ENCODE measurements around the gene IRF2. TPM values are rescaled to one million over a fixed set of nuclear protein-coding genes. Genes with fewer than 3 reads are reported as not detected.

The IRF2 gene
- total and polyA plus RNA-seq, 2 of the 8 experiments (the other 6 are each of a cell fraction or from before 2014, with no cell fraction given) = 13.8 to 17.0 TPM

DNA sequence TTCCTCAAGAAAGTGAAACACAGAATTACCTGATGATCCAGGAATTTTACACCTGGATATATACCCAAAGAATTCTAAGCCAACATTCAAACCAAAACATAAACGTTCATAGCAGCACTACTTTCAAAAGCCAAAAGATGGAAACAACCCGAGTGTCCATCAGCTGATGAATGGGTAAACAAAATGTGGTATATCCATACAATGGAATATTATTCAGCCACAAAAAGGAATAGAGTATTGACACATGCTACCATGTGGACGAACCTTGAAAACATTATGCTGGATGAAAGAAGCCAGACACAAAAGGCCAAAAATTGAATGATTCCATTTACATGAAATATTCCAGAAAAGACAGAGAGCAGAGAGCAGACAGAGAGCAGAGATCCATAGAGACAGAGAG, 52.0 kb downstream of the IRF2 start:
- no peak overlapping the region for H2BK20ac ChIP-seq (ENCODE audit: low read length)
- H3K4me1 ChIP-seq (replicated peaks in 1 of 4; ENCODE audit: control insufficient read depth in 3 of 4, insufficient read depth in 4 of 4, low read length in 3 of 4) = peaks cover 0 to 2% (median 0%) of the 10 kb centered on the region in 4 experiments; a peak in 1 of 7 replicates
- H3K9me3 ChIP-seq (ENCODE audit: insufficient read depth in 2 of 2, low read depth in 1 of 2, low read length in 1 of 2) = peaks cover 3 to 7% of the 10 kb centered on the region in 2 experiments; a peak in 3 of 4 replicates
- TF ChIP-seq SP4 (IDR thresholded peaks at IDR 0.05; ENCODE audit: low read length) (no peak), KDM1A (IDR thresholded peaks at IDR 0.05; ENCODE audit: borderline replicate concordance, low read length) (peak; percentile 66; the same call in 1 of the 2 replicates)
- H3K36me3 ChIP-seq (ENCODE audit: control insufficient read depth in 2 of 4, insufficient read depth in 4 of 4, low read length in 3 of 4) = peaks cover 3 to 37% (median 14%) of the 10 kb centered on the region in 4 experiments
- no peak overlapping the region for H4K8ac ChIP-seq (ENCODE audit: extremely low read depth, insufficient read depth, low read length)
- no peak for FAIRE-seq
- peaks cover 0 to 22% of the 10 kb centered on the region in 2 experiments; a peak in 1 of 4 replicates for H3K79me2 ChIP-seq (ENCODE audit: control insufficient read depth in 1 of 2, insufficient read depth in 2 of 2, low read length in 2 of 2)
- no peak overlapping the region for H3K9ac ChIP-seq (replicated peaks in 1 of 4; ENCODE audit: extremely low read depth in 1 of 4, low read depth in 3 of 4, low read length in 3 of 4)
- H3K27ac ChIP-seq (ENCODE audit: low read depth, low read length) = no peak overlapping the region
- H2BK120ac ChIP-seq (replicated peaks; ENCODE audit: low read depth, low read length) = no peak overlapping the region
- POLR2A ChIA-PET (ENCODE audit: partially characterized antibody) = no interaction called here
- no peak overlapping the region for H4K5ac ChIP-seq (ENCODE audit: insufficient read length, low read depth, low read length)
- H3K4me2 ChIP-seq (ENCODE audit: insufficient read depth in 1 of 2, low read depth in 2 of 2, low read length in 2 of 2) = no peak overlapping the region
- no peak overlapping the region for H2AFZ ChIP-seq (ENCODE audit: low read length)
- H3K23me2 ChIP-seq (ENCODE audit: low read depth, low read length) = no peaks in the 10 kb centered on the region
- H2BK15ac ChIP-seq (ENCODE audit: low read length) = no peak overlapping the region
- 78% methylated on average over 3 of the region's 3 CpGs; no CpG with 5 or more reads in 1 of the 2 experiments for WGBS, 2 experiments (ENCODE audit: extremely low coverage in 1 of 2, insufficient coverage in 1 of 2, insufficient read length in 1 of 2, insufficient replicate concordance in 2 of 2, low coverage in 1 of 2, low lambda C conversion rate in 2 of 2, missing lambda C conversion rate in 1 of 2)
- no peak for DNase-seq (ENCODE audit: low read depth in 1 of 2, low spot score in 2 of 2)
- H2BK12ac ChIP-seq (ENCODE audit: low read depth, low read length) = no peak overlapping the region
- H3K18ac ChIP-seq (ENCODE audit: extremely low read depth, low read length) = no peak overlapping the region
- H3K14ac ChIP-seq (ENCODE audit: insufficient read length) = no peak overlapping the region
- H3K23ac ChIP-seq (ENCODE audit: insufficient read length) = no peak overlapping the region
- H2AK5ac ChIP-seq (ENCODE audit: low read depth, low read length) = no peak overlapping the region
- H3K27me3 ChIP-seq (replicated peaks in 1 of 4; ENCODE audit: control insufficient read depth in 3 of 4, extremely low read depth in 1 of 4, insufficient read depth in 3 of 4, low read length in 3 of 4) = no peaks in the 10 kb centered on the region
- H3K56ac ChIP-seq (replicated peaks; ENCODE audit: insufficient read length, low read depth, low read length) = no peak overlapping the region
- no peak overlapping the region for H3K4ac ChIP-seq (replicated peaks; ENCODE audit: insufficient read length, low read depth, low read length)
- H3K4me3 ChIP-seq (ENCODE audit: extremely low read depth in 1 of 4, insufficient read depth in 2 of 4, low read depth in 3 of 4, low read length in 4 of 4) = no peak overlapping the region
- no peak overlapping the region for H4K91ac ChIP-seq (replicated peaks; ENCODE audit: insufficient read length, low read length)
- CTCF ChIA-PET (ENCODE audit: partially characterized antibody) = interaction anchor here (1.4 kb wide), 1 partner anchor 14 kb away, joined by 3 read pairs; no protein-coding TSS in a partner anchor
- no peaks in the 10 kb centered on the region; the same call in none of the 2 replicates for H3K79me1 ChIP-seq (ENCODE audit: low read depth, low read length)
- no peaks in the 10 kb centered on the region for H4K20me1 ChIP-seq (replicated peaks in 1 of 2; ENCODE audit: control insufficient read depth in 1 of 2, insufficient read depth in 2 of 2, low read length in 2 of 2)
- no peak overlapping the region for H2BK5ac ChIP-seq (ENCODE audit: low read depth, low read length)
